Trophoblast cell (in vitro differentiated cells and primary cell): Measurements from ENCODE around the gene SRP72.
"Not testable (repeated sequence)": the region's sequence is repeated elsewhere in the genome, so short reads cannot be mapped to it uniquely, and the experiment has no call there.

ENCODE experiments used
- DNase-seq, 2 donors: peaks; one replicate each; pipeline ENCODE4 v3.0.0-alpha.2; 2016
- H2AFZ ChIP-seq: 2 replicates; pipeline ENCODE4 v1.6.1; 2013; ENCODE audit warnings: low read length, moderate library complexity, mild to moderate bottlenecking; ENCODE audit not compliant: insufficient read depth, poor library complexity
- H2AK5ac ChIP-seq: 2 replicates; pipeline ENCODE4 v1.6.1; 2013; ENCODE audit warnings: mild to moderate bottlenecking, low read length
- H2BK120ac ChIP-seq: 2 replicates; pipeline ENCODE4 v1.6.1; 2013; ENCODE audit warnings: low read length, mild to moderate bottlenecking, moderate library complexity; ENCODE audit not compliant: insufficient read depth, poor library complexity
- H2BK12ac ChIP-seq: 2 replicates; pipeline ENCODE4 v1.6.1; 2013; ENCODE audit warnings: mild to moderate bottlenecking, low read length, moderate library complexity
- H2BK5ac ChIP-seq: 2 replicates; pipeline ENCODE4 v1.6.1; 2013; ENCODE audit warnings: low read length, low read depth, moderate library complexity, mild to moderate bottlenecking; ENCODE audit not compliant: poor library complexity
- H3K14ac ChIP-seq: 2 replicates; pipeline ENCODE4 v1.6.1; 2013; ENCODE audit warnings: mild to moderate bottlenecking, low read length
- H3K18ac ChIP-seq: 2 replicates; pipeline ENCODE4 v1.6.1; 2013; ENCODE audit warnings: mild to moderate bottlenecking, low read length
- H3K23ac ChIP-seq: 2 replicates; pipeline ENCODE4 v1.6.1; 2013; ENCODE audit warnings: low read length
- H3K27ac ChIP-seq: 2 replicates; pipeline ENCODE4 v1.5.1; 2013; ENCODE audit warnings: low read depth, mild to moderate bottlenecking, inconsistent platforms, low read length, moderate library complexity
- H3K27me3 ChIP-seq: 2 replicates; pipeline ENCODE4 v1.6.1; 2013; ENCODE audit warnings: inconsistent platforms, mild to moderate bottlenecking, low read length, moderate library complexity; ENCODE audit not compliant: insufficient read depth
- H3K36me3 ChIP-seq, 2 experiments: 1 replicate in 1 of 2; 2 replicates in 1 of 2; pipeline ENCODE4 v1.6.1; 2013; ENCODE audit warnings: low read length in 2 of 2, mild to moderate bottlenecking in 2 of 2, moderate library complexity in 1 of 2; ENCODE audit not compliant: insufficient read depth in 2 of 2, control insufficient read depth in 1 of 2
- H3K4ac ChIP-seq: 2 replicates; pipeline ENCODE4 v1.6.1; 2013; ENCODE audit warnings: low read depth, mild to moderate bottlenecking, low read length, moderate library complexity
- H3K4me1 ChIP-seq, 2 experiments: 1 replicate in 1 of 2; 2 replicates in 1 of 2; pipeline ENCODE4 v1.6.1; 2013; ENCODE audit warnings: low read length in 2 of 2, mild to moderate bottlenecking in 2 of 2, moderate library complexity in 1 of 2; ENCODE audit not compliant: insufficient read depth in 2 of 2, control insufficient read depth in 1 of 2
- H3K4me2 ChIP-seq: 2 replicates; pipeline ENCODE4 v1.6.1; 2013; ENCODE audit warnings: inconsistent platforms, mild to moderate bottlenecking, low read length, moderate library complexity
- H3K4me3 ChIP-seq: 2 replicates; pipeline ENCODE4 v1.5.1; 2013; ENCODE audit warnings: mild to moderate bottlenecking, low read depth, low read length, inconsistent platforms
- H3K79me1 ChIP-seq: one replicate; pipeline ENCODE4 v1.6.1; 2013; ENCODE audit warnings: low read length
- H3K79me2 ChIP-seq: 2 replicates; pipeline ENCODE4 v1.6.1; 2013; ENCODE audit warnings: low read length, mild to moderate bottlenecking; ENCODE audit not compliant: control insufficient read depth, insufficient read depth, poor library complexity
- H3K9ac ChIP-seq: 2 replicates; pipeline ENCODE4 v1.6.1; 2013; ENCODE audit warnings: mild to moderate bottlenecking, low read length
- H3K9me3 ChIP-seq: 2 replicates; pipeline ENCODE4 v1.6.1; 2013; ENCODE audit warnings: low read depth, mild to moderate bottlenecking, control low read depth, inconsistent platforms, low read length; ENCODE audit not compliant: insufficient read depth
- H4K12ac ChIP-seq: 2 replicates; pipeline ENCODE4 v1.6.1; 2013; ENCODE audit warnings: low read depth, mild to moderate bottlenecking, low read length, moderate library complexity
- H4K8ac ChIP-seq: 2 replicates; pipeline ENCODE4 v1.6.1; 2013; ENCODE audit warnings: low read depth, mild to moderate bottlenecking, low read length, moderate library complexity
- H4K91ac ChIP-seq: one replicate; pipeline ENCODE4 v1.6.1; 2013; ENCODE audit warnings: low read depth, mild to moderate bottlenecking, low read length, moderate library complexity
- WGBS: extraction: QIAGEN DNeasy Blood & Tissue Kit; methylation state at CpG from one replicate; pipeline ENCODE4 v1.1.7; 2013; ENCODE audit warnings: missing lambda C conversion rate; ENCODE audit not compliant: insufficient read length, insufficient coverage; ENCODE audit errors: extremely low coverage; 5-methylcytosine and 5-hydroxymethylcytosine counted together

SRP72 gene

DNA sequence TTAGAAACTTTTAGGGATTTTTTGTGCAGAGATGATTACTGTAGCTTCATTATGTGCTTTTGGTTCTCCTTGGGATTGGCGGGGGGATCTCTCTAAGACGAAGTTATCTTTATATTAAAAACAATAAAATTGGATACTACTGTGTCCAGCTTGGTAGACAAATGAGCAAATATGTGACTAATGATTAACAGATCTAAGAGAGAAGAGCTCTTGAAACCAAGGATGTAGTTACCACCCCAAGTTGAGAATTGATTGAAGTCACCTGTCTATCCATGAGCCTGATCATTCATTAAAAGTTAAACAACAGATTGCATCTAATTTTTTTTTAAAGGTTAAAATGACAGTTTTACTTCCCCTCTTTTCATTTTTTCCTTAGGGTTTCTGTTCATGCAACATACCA, 22.7 kb upstream of the SRP72 start:
- Histone ChIP-seq H3K18ac (no peak overlapping the region), H3K4me1 (no peaks in the 10 kb centered on the region), H2BK120ac (no peak overlapping the region), H2BK5ac (no peak overlapping the region), H3K9ac (no peak overlapping the region), H3K27ac (no peak overlapping the region), H3K79me1 (no peaks in the 10 kb centered on the region), H2BK12ac (no peak overlapping the region), H3K14ac (no peak overlapping the region), H3K36me3 (peaks cover 6 to 14% of the 10 kb centered on the region in 2 experiments), H4K12ac (no peak overlapping the region), H2AFZ (no peak overlapping the region), H3K4me2 (no peak overlapping the region), H4K8ac (no peak overlapping the region), H3K4ac (no peak overlapping the region), H3K27me3 (no peaks in the 10 kb centered on the region), H3K9me3 (no peaks in the 10 kb centered on the region), H3K23ac (no peak overlapping the region), H3K4me3 (no peak overlapping the region), H2AK5ac (no peak overlapping the region), H3K79me2 (no peaks in the 10 kb centered on the region), H4K91ac (no peak overlapping the region)
- no CpG with 5 or more reads among the region's 2 CpGs for WGBS
- DNase-seq, result no peak

DNA sequence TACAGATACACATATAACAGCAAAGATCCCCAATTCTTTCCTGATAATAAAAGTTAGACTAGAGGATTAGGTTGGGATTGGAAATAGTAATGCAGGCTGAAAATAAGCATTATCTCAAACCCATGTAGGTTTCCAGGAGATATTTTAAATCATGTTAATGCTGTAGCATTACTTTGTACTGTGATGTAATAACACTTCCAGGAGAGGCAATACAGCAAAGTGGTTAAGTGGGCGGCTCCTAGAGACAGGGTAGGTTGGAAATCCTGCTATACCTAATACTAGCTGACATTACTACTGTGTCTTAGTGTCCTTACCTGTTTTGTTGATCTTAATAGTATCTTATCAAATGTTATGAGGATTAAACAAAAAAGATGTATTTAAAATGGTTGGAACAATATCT, 21.7 kb upstream of the SRP72 start:
- Histone ChIP-seq H2BK5ac (no peak overlapping the region), H3K27me3 (no peaks in the 10 kb centered on the region), H3K23ac (no peak overlapping the region), H4K12ac (no peak overlapping the region), H3K9me3 (no peaks in the 10 kb centered on the region), H3K4me3 (no peak overlapping the region), H3K4me2 (no peak overlapping the region), H3K14ac (no peak overlapping the region), H2BK12ac (no peak overlapping the region), H2AK5ac (no peak overlapping the region), H2BK120ac (no peak overlapping the region), H3K18ac (no peak overlapping the region), H4K8ac (no peak overlapping the region), H3K4me1 (no peaks in the 10 kb centered on the region), H2AFZ (no peak overlapping the region), H3K4ac (no peak overlapping the region), H3K79me2 (no peaks in the 10 kb centered on the region), H3K36me3 (peaks cover 6 to 16% of the 10 kb centered on the region in 2 experiments), H4K91ac (no peak overlapping the region), H3K79me1 (no peaks in the 10 kb centered on the region), H3K9ac (no peak overlapping the region), H3K27ac (no peak overlapping the region)
- WGBS, result no CpG with 5 or more reads among the region's 1 CpG
- DNase-seq, result no peak

DNA sequence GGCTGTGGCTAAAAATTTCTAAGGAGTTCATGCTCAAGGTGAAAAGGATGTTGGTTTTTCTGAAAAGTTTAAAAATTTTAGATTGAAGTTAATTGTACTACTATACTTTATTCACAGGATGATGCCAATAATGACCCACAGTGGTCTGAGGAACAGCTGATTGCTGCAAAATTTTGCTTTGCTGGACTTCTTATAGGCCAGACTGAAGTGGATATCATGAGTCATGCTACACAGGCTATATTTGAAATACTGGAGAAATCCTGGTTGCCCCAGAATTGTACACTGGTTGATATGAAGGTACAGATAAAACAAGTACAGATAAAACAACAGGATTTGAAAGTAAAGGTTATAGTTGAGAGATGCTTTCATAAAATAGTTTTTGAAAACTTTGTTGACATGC, 19.1 kb upstream of the SRP72 start:
- no peak overlapping the region for H3K4me2 ChIP-seq
- H3K4me3 ChIP-seq, result no peak overlapping the region
- H3K79me2 ChIP-seq, result no peaks in the 10 kb centered on the region
- no peak overlapping the region for H4K8ac ChIP-seq
- H3K27me3 ChIP-seq, result no peaks in the 10 kb centered on the region
- H2BK5ac ChIP-seq, result no peak overlapping the region
- no peaks in the 10 kb centered on the region for H3K79me1 ChIP-seq
- H2AK5ac ChIP-seq, result no peak overlapping the region
- H2BK120ac ChIP-seq, result no peak overlapping the region
- peaks cover 8 to 20% of the 10 kb centered on the region in 2 experiments for H3K36me3 ChIP-seq
- H3K9me3 ChIP-seq, result no peaks in the 10 kb centered on the region
- H3K18ac ChIP-seq, result no peak overlapping the region
- DNase-seq, result no peak
- H4K12ac ChIP-seq, result no peak overlapping the region
- H3K4me1 ChIP-seq, result no peaks in the 10 kb centered on the region
- H3K9ac ChIP-seq, result no peak overlapping the region
- H3K23ac ChIP-seq, result no peak overlapping the region
- H4K91ac ChIP-seq, result no peak overlapping the region
- H2BK12ac ChIP-seq, result no peak overlapping the region
- no peak overlapping the region for H3K14ac ChIP-seq
- no peak overlapping the region for H3K27ac ChIP-seq
- no peak overlapping the region for H2AFZ ChIP-seq
- no peak overlapping the region for H3K4ac ChIP-seq

DNA sequence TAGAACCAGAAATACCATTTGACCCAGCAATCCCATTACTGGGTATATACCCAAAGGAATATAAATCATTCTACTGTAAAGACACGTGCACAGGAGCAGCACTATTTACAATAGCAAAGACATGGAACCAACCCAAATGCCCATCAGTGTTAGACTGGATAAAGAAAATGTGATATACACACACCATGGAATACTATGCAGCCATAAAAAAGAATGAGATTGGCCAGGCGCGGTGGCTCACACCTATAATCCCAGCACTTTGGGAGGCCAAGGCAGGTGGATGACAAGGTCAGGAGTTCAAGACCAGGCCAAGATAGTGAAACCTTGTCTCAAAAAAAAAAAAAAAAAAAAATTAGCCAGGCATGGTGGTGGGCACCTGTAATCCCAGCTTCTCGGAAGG, 17.9 kb upstream of the SRP72 start:
- H3K4me1 ChIP-seq, H3K9ac ChIP-seq, H3K14ac ChIP-seq, H3K4me3 ChIP-seq, H4K12ac ChIP-seq, H3K23ac ChIP-seq, H3K27ac ChIP-seq, H3K79me2 ChIP-seq, H2AK5ac ChIP-seq, DNase-seq, H3K9me3 ChIP-seq, H2BK120ac ChIP-seq, H3K4ac ChIP-seq, H3K27me3 ChIP-seq, H4K8ac ChIP-seq, H4K91ac ChIP-seq, H2BK5ac ChIP-seq, H3K4me2 ChIP-seq, H2BK12ac ChIP-seq, H3K18ac ChIP-seq, H2AFZ ChIP-seq, H3K79me1 ChIP-seq: not testable (repeated sequence)
- H3K36me3 ChIP-seq, result peaks cover 9 to 25% of the 10 kb centered on the region in 2 experiments
- no CpG with 5 or more reads among the region's 4 CpGs for WGBS
